Hypothalamus (tissue), 51 donors: ENCODE results near the gene ZMIZ2.
A peak's percentile ranks its signal among the peaks of the same experiment; 100 is the strongest.
"Not testable (repeated sequence)": the region's sequence is repeated elsewhere in the genome, so short reads cannot be mapped to it uniquely, and the experiment has no call there.

Experiments
- DNase-seq, 51 donors: peaks; one replicate each; lab custom pipeline; 2025; lab: John Stamatoyannopoulos, UW

ZMIZ2 gene

GRCh38 chr7:44727158-44727936, 21.3 kb upstream of the ZMIZ2 start:
- DNase-seq = no peak

GRCh38 chr7:44727937-44728262, 20.7 kb upstream of the ZMIZ2 start:
- DNase-seq = no peak

- DNase-seq = no peak
Measured at GRCh38 chr7:44729949-44730590, 18.6 kb upstream of the ZMIZ2 start.

- DNase-seq = not testable (repeated sequence)
Measured at GRCh38 chr7:44732971-44733370, 15.7 kb upstream of the ZMIZ2 start.

GRCh38 chr7:44733708-44734481, 14.8 kb upstream of the ZMIZ2 start:
- no peak for DNase-seq

- no peak for DNase-seq
Measured at GRCh38 chr7:44735403-44736165, 13.1 kb upstream of the ZMIZ2 start.

- DNase-seq = no peak
Measured at GRCh38 chr7:44736896-44737295, 11.8 kb upstream of the ZMIZ2 start.

- DNase-seq = no peak
Measured at GRCh38 chr7:44738051-44738723, 10.5 kb upstream of the ZMIZ2 start.

- DNase-seq = no peak
Measured at GRCh38 chr7:44738876-44739665, 9.6 kb upstream of the ZMIZ2 start.

- DNase-seq = no peak
Measured at GRCh38 chr7:44740055-44740454, 8.6 kb upstream of the ZMIZ2 start.

GRCh38 chr7:44743750-44744149, 4.9 kb upstream of the ZMIZ2 start:
- no peak for DNase-seq

GRCh38 chr7:44748948-44749731, 493 bp downstream of the ZMIZ2 start:
- peak in 1 of 51 donors; percentile 16 for DNase-seq

GRCh38 chr7:44749992-44750391, 1.3 kb downstream of the ZMIZ2 start:
- DNase-seq = no peak

- no peak for DNase-seq
Measured at GRCh38 chr7:44750424-44750823, 1.8 kb downstream of the ZMIZ2 start.

GRCh38 chr7:44750921-44751571, 2.4 kb downstream of the ZMIZ2 start:
- no peak for DNase-seq

- DNase-seq = no peak
Measured at GRCh38 chr7:44752822-44753221, 4.2 kb downstream of the ZMIZ2 start.

GRCh38 chr7:44754802-44755697, 6.4 kb downstream of the ZMIZ2 start:
- no peak for DNase-seq
